DOHH2 (cell line): ENCODE measurements around the gene PHF21A.
A peak's percentile ranks its signal among the peaks of the same experiment; 100 is the strongest.

Experiments
- H3F3A ChIP-seq: fragments of 200-600 bp; sonication (generic), shearing (Covaris generic); 2 replicates; pipeline ENCODE4 v1.6.0; 2016; ENCODE audit warnings: antibody characterized with exemption, mild to moderate bottlenecking; ENCODE audit not compliant: control insufficient read depth, insufficient read depth
- H3K27ac ChIP-seq: fragments of 200-600 bp; sonication (generic); 2 replicates; pipeline ENCODE4 v1.5.1; 2014; ENCODE audit warnings: low read depth, mild to moderate bottlenecking, low read length, moderate library complexity
- H3K27me3 ChIP-seq: fragments of 200-600 bp; sonication (generic); 2 replicates; pipeline ENCODE4 v1.6.1; 2014; ENCODE audit warnings: mild to moderate bottlenecking, low read length, mixed read lengths; ENCODE audit not compliant: control insufficient read depth
- H3K36me3 ChIP-seq: fragments of 200-600 bp; sonication (generic); 2 replicates; pipeline ENCODE4 v1.6.1; 2014; ENCODE audit warnings: mild to moderate bottlenecking, low read length, moderate library complexity, mixed read lengths; ENCODE audit not compliant: control insufficient read depth
- H3K4me1 ChIP-seq: fragments of 200-600 bp; sonication (generic); 2 replicates; pipeline ENCODE4 v1.6.1; 2014; ENCODE audit warnings: mild to moderate bottlenecking, low read length, mixed read lengths; ENCODE audit not compliant: control insufficient read depth
- H3K4me2 ChIP-seq: fragments of 200-600 bp; sonication (generic); 2 replicates; pipeline ENCODE4 v1.6.0; 2014; ENCODE audit warnings: mild to moderate bottlenecking, low read length, moderate library complexity
- H3K4me3 ChIP-seq: fragments of 200-600 bp; sonication (generic); 2 replicates; pipeline ENCODE4 v1.5.1; 2014; ENCODE audit warnings: mild to moderate bottlenecking, low read length, mixed read lengths
- H3K79me2 ChIP-seq: fragments of 200-600 bp; sonication (generic); 2 replicates; pipeline ENCODE4 v1.6.1; 2014; ENCODE audit warnings: mild to moderate bottlenecking, low read length, mixed read lengths; ENCODE audit not compliant: control insufficient read depth
- H3K9me2 ChIP-seq: fragments of 200-600 bp; sonication (generic); replicated peaks from 2 replicates; pipeline ENCODE4 v1.6.1; 2014; ENCODE audit warnings: mild to moderate bottlenecking, low read length, mixed read lengths; ENCODE audit not compliant: control insufficient read depth
- H3K9me3 ChIP-seq: fragments of 200-600 bp; sonication (generic); 2 replicates; pipeline ENCODE4 v1.6.1; 2014; ENCODE audit warnings: antibody characterized with exemption, low read length, mixed read lengths; ENCODE audit not compliant: control insufficient read depth, insufficient read depth
- H4K20me1 ChIP-seq: fragments of 200-600 bp; sonication (generic); 2 replicates; pipeline ENCODE4 v1.6.0; 2014; ENCODE audit warnings: low read depth, mild to moderate bottlenecking, antibody characterized with exemption, low read length, moderate library complexity; ENCODE audit not compliant: control insufficient read depth, insufficient read depth
- CTCF ChIP-seq: fragments of 200-600 bp; sonication (generic); IDR thresholded peaks from one replicate; pipeline ENCODE4 v1.5.1; 2014; ENCODE audit warnings: antibody characterized with exemption, mild to moderate bottlenecking, low read depth, low read length; ENCODE audit not compliant: poor library complexity, severe bottlenecking
- EZH2phosphoT487 ChIP-seq: fragments of 200-600 bp; sonication (generic); IDR thresholded peaks from 2 replicates; pipeline ENCODE4 v1.6.1; 2017; ENCODE audit warnings: borderline replicate concordance, mild to moderate bottlenecking, antibody characterized with exemption, low read length, moderate library complexity, mixed read lengths

PHF21A gene

DNA sequence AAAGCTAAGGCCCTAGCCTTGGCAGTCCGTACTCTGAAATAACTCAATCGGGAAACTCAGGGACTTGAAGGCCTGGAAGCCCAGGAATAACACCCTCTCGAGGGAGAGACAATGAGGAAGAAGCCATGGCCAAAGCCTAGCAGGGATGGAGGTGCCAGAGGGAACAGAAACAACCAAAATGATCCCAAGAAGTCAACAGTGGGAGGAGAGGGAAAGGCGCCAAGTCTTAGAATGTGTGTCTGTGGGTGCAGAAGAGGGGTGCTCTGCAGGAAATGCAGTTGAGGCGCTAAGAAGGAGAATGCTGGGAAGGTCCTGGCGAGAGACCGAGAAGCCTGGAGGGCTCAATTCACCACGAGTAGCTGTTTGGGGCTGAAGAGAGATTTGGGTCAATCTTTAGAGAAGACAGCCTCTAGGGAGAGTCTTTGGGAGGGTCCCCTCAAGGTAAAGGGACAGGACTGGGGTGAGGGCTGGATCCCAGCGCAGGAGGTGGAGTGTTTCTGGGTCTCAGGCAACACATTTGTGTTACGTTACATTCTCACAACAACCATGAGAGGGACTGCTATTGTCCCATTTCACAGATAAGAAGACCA, 236.6 kb downstream of the PHF21A start:
- no peak overlapping the region for H3K27ac ChIP-seq
- 0 out of 2 replicates have a peak, but pooled peaks cover 5% of the 10 kb centered on the region for H4K20me1 ChIP-seq
- H3K9me2 ChIP-seq: no peaks in the 10 kb centered on the region
- H3F3A ChIP-seq: no peaks in the 10 kb centered on the region
- peak overlapping the region; percentile 77 for H3K4me2 ChIP-seq
- H3K4me1 ChIP-seq: peaks cover 8% of the 10 kb centered on the region
- H3K4me3 ChIP-seq: peak overlapping the region; percentile 69
- TF ChIP-seq CTCF (no peak), EZH2phosphoT487 (no peak)
- no peaks in the 10 kb centered on the region for H3K79me2 ChIP-seq
- H3K36me3 ChIP-seq: no peaks in the 10 kb centered on the region; the same call in 1 of the 2 replicates
- H3K9me3 ChIP-seq: no peaks in the 10 kb centered on the region
- H3K27me3 ChIP-seq: 0 out of 2 replicates have a peak, but pooled peaks cover 5% of the 10 kb centered on the region
